ENCODE results near the gene IGSF21.

- TF ChIP-seq MAX (IDR thresholded peaks at IDR 0.05; ENCODE audit: low read depth) (no peak), TAF1 (IDR thresholded peaks at IDR 0.05; ENCODE audit: borderline replicate concordance, low read depth, low read length) (no peak), POLR2AphosphoS5 (IDR thresholded peaks at IDR 0.05; ENCODE audit: low read depth, low read length) (no peak), REST (IDR thresholded peaks at IDR 0.05; ENCODE audit: low read depth, low read length) (no peak)
Measured at GRCh38 chr1:18373151-18373550, 265.6 kb downstream of the IGSF21 start.
